Kidney (tissue), 14 donors: ENCODE data around the gene SRGAP3. TPM values are rescaled to one million over a fixed set of nuclear protein-coding genes. Genes with fewer than 3 reads are reported as not detected.

Experiments used
- DNase-seq, 5 donors: peaks; one replicate each; pipeline ENCODE4 v3.0.0-alpha.2; 2013 to 2020
- FAIRE-seq: peaks from 2 replicates; lab custom pipeline; 2012; peaks lifted over from hg19 to GRCh38; lab: Jason Lieb, UNC
- H3K27ac ChIP-seq, 2 donors: one replicate each; pipeline ENCODE4 v1.7.0; 2013; ENCODE audit warnings: low read depth in 2 of 2, low read length in 2 of 2, inconsistent platforms in 1 of 2
- H3K27me3 ChIP-seq: one replicate; pipeline ENCODE4 v1.7.1; 2013; ENCODE audit warnings: low read length, inconsistent platforms; ENCODE audit not compliant: control insufficient read depth, insufficient read depth
- H3K36me3 ChIP-seq, 3 donors: one replicate each; pipeline versions ENCODE4 v1.7.0 to v1.7.1; 2013; ENCODE audit warnings: low read length in 3 of 3, control low read depth in 1 of 3, inconsistent platforms in 1 of 3; ENCODE audit not compliant: insufficient read depth in 3 of 3, control insufficient read depth in 2 of 3
- H3K4me1 ChIP-seq, 3 donors: one replicate each; pipeline versions ENCODE4 v1.7.0 to v1.7.1; 2013; ENCODE audit warnings: low read length in 3 of 3, inconsistent platforms in 1 of 3, low read depth in 1 of 3; ENCODE audit not compliant: control insufficient read depth in 2 of 3, insufficient read depth in 2 of 3
- H3K4me3 ChIP-seq, 3 donors: one replicate each; pipeline versions ENCODE4 v1.7.0 to v1.8.1; 2013; ENCODE audit warnings: low read length in 3 of 3, control low read depth in 1 of 3, inconsistent platforms in 1 of 3
- H3K9ac ChIP-seq, 3 donors: one replicate each; pipeline versions ENCODE4 v1.7.0 to v1.7.1; 2013; ENCODE audit warnings: low read length in 3 of 3, control low read depth in 1 of 3, inconsistent platforms in 1 of 3
- H3K9me3 ChIP-seq, 3 donors: one replicate each; pipeline versions ENCODE4 v1.7.0 to v1.7.1; 2013; ENCODE audit warnings: low read length in 3 of 3, control low read depth in 1 of 3, inconsistent platforms in 1 of 3; ENCODE audit not compliant: control insufficient read depth in 2 of 3, insufficient read depth in 1 of 3
- CTCF ChIP-seq: IDR thresholded peaks from 3 replicates; pipeline ENCODE4 v1.5.1; 2012; ENCODE audit warnings: mild to moderate bottlenecking, moderate library complexity, borderline replicate concordance; ENCODE audit not compliant: insufficient read depth; ENCODE audit errors: extremely low read depth
- intact Hi-C: fragments of 100-400 bp; cut with DNase I; formaldehyde crosslinking; loops from one replicate; pipeline ENCODE4 v1.11.1; 2022
- polyA plus RNA-seq: library from polyadenylated mRNA; stranded (reverse); fragments of 350-450 nt; fragmentation: Illumina TruSeq; extraction: RNeasy Lipid Tissue Mini Kit (QIAGEN cat#74804); gene quantifications from one replicate; pipeline ENCODE4 v1.2.3, GENCODE V29; 2014; ENCODE audit warnings: low read depth, low replicate concordance; ENCODE audit not compliant: insufficient read depth
- total RNA-seq: library from RNA; stranded (reverse); fragmentation: NEBNext Ultra II Directional; extraction: Animal tissue kit (Norgen Biotek cat#: 25700); gene quantifications from one replicate; pipeline ENCODE4 v1.2.1, GENCODE V29; 2021
- donor health status: control.
- donor health status: control.
- donor health status: control.
- donor health status: control.
- donor health status: control.
- donor health status: DM: yes; HTN: yes; CAD: no.
- donor health status: Normal renal cell carcinoma (clear cell type).

The SRGAP3 gene
- total and polyA plus RNA-seq, 2 donors from 2014 or later, result 4.1 to 24.3 TPM

GRCh38 chr3:9279966-9280365 is 30.5 kb upstream of the SRGAP3 start:
- H3K4me1 ChIP-seq, result no peaks in the 10 kb centered on the region
- no peaks in the 10 kb centered on the region for H3K36me3 ChIP-seq
- DNase-seq (no peak), FAIRE-seq (no peak)
- no peaks in the 10 kb centered on the region for H3K9me3 ChIP-seq
- H3K27ac ChIP-seq, result no peak overlapping the region
- intact Hi-C loops, result no loop called here
- H3K4me3 ChIP-seq, result no peak overlapping the region
- H3K9ac ChIP-seq, result no peak overlapping the region
- H3K27me3 ChIP-seq, result no peaks in the 10 kb centered on the region
- no peak for TF ChIP-seq CTCF

- Histone ChIP-seq H3K27me3 (no peaks in the 10 kb centered on the region), H3K4me3 (no peak overlapping the region), H3K4me1 (no peaks in the 10 kb centered on the region), H3K36me3 (no peaks in the 10 kb centered on the region), H3K9me3 (no peaks in the 10 kb centered on the region), H3K9ac (no peak overlapping the region), H3K27ac (no peak overlapping the region)
- no peak for FAIRE-seq
- intact Hi-C loops, result no loop called here
- TF ChIP-seq CTCF, result no peak
- DNase-seq, result no peak
Measured at GRCh38 chr3:9278498-9278897, 29.1 kb upstream of the SRGAP3 start.

GRCh38 chr3:9278085-9278484 is 28.6 kb upstream of the SRGAP3 start:
- Histone ChIP-seq H3K36me3 (no peaks in the 10 kb centered on the region), H3K4me1 (no peaks in the 10 kb centered on the region), H3K9ac (no peak overlapping the region), H3K27ac (no peak overlapping the region), H3K27me3 (no peaks in the 10 kb centered on the region), H3K4me3 (no peak overlapping the region), H3K9me3 (no peaks in the 10 kb centered on the region)
- FAIRE-seq, result no peak
- TF ChIP-seq CTCF, result no peak
- intact Hi-C loops, result no loop called here
- no peak for DNase-seq

GRCh38 chr3:9276761-9277370 is 27.4 kb upstream of the SRGAP3 start:
- no peaks in the 10 kb centered on the region for H3K9me3 ChIP-seq
- no peak overlapping the region for H3K9ac ChIP-seq
- H3K27ac ChIP-seq, result no peak overlapping the region
- H3K4me3 ChIP-seq, result no peak overlapping the region
- no peaks in the 10 kb centered on the region for H3K36me3 ChIP-seq
- no peaks in the 10 kb centered on the region for H3K4me1 ChIP-seq
- TF ChIP-seq CTCF, result no peak
- FAIRE-seq, result no peak
- no peak for DNase-seq
- intact Hi-C loops, result no loop called here
- no peaks in the 10 kb centered on the region for H3K27me3 ChIP-seq
